ENCODE data around the gene ATP6V1F. TPM values are rescaled to one million over a fixed set of nuclear protein-coding genes. Genes with fewer than 3 reads are reported as not detected.

ATP6V1F gene
- total RNA-seq, 1 donor from 2014 or later = 162 TPM

DNA sequence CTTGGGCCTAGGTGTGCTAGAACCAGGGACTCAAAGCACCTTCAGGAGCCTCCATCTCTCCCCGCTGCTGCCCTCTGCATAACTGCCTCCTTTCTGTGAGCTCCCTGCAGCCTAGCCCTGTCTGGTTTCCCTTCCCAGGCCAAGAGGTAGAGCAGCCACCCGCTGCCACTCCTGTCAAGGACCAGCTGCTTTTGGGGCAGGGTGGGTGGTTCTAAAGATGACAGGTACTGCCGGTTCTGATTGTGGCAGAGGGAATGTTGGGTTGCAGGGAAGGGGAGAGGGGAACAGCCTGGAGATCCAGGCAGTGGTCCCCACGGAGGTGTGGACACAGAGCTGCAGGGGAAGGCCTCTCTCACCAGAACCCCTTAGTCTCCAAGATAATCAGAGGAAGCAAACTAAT lies 36.1 kb upstream of the ATP6V1F start:
- TF ChIP-seq, protein P1, sequence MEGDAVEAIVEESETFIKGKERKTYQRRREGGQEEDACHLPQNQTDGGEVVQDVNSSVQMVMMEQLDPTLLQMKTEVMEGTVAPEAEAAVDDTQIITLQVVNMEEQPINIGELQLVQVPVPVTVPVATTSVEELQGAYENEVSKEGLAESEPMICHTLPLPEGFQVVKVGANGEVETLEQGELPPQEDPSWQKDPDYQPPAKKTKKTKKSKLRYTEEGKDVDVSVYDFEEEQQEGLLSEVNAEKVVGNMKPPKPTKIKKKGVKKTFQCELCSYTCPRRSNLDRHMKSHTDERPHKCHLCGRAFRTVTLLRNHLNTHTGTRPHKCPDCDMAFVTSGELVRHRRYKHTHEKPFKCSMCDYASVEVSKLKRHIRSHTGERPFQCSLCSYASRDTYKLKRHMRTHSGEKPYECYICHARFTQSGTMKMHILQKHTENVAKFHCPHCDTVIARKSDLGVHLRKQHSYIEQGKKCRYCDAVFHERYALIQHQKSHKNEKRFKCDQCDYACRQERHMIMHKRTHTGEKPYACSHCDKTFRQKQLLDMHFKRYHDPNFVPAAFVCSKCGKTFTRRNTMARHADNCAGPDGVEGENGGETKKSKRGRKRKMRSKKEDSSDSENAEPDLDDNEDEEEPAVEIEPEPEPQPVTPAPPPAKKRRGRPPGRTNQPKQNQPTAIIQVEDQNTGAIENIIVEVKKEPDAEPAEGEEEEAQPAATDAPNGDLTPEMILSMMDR (IDR thresholded peaks at IDR 0.05) = no peak
- Mint-ChIP-seq H3K4me3 (ENCODE audit: unreplicated experiment) (no peak overlapping the region), H3K27ac (ENCODE audit: unreplicated experiment) (peak overlapping the region; percentile 40), H3K27me3 (ENCODE audit: unreplicated experiment) (no peaks in the 10 kb centered on the region), H3K9me3 (ENCODE audit: unreplicated experiment) (no peaks in the 10 kb centered on the region), H3K36me3 (ENCODE audit: unreplicated experiment) (no peaks in the 10 kb centered on the region), H3K4me1 (ENCODE audit: unreplicated experiment) (peaks cover 35% of the 10 kb centered on the region)
- DNase-seq (ENCODE audit: extremely low spot score, unreplicated experiment) = no peak

GRCh38 chr7:128826916-128827247 lies 35.8 kb upstream of the ATP6V1F start:
- DNase-seq (ENCODE audit: extremely low spot score, unreplicated experiment) = no peak
- no peaks in the 10 kb centered on the region for H3K9me3 Mint-ChIP-seq (ENCODE audit: unreplicated experiment)
- H3K27me3 Mint-ChIP-seq (ENCODE audit: unreplicated experiment) = no peaks in the 10 kb centered on the region
- TF ChIP-seq, protein P1 (IDR thresholded peaks at IDR 0.05) = no peak
- H3K36me3 Mint-ChIP-seq (ENCODE audit: unreplicated experiment) = no peaks in the 10 kb centered on the region
- peaks cover 38% of the 10 kb centered on the region for H3K4me1 Mint-ChIP-seq (ENCODE audit: unreplicated experiment)
- H3K27ac Mint-ChIP-seq (ENCODE audit: unreplicated experiment) = peak overlapping the region; percentile 40
- H3K4me3 Mint-ChIP-seq (ENCODE audit: unreplicated experiment) = no peak overlapping the region

DNA sequence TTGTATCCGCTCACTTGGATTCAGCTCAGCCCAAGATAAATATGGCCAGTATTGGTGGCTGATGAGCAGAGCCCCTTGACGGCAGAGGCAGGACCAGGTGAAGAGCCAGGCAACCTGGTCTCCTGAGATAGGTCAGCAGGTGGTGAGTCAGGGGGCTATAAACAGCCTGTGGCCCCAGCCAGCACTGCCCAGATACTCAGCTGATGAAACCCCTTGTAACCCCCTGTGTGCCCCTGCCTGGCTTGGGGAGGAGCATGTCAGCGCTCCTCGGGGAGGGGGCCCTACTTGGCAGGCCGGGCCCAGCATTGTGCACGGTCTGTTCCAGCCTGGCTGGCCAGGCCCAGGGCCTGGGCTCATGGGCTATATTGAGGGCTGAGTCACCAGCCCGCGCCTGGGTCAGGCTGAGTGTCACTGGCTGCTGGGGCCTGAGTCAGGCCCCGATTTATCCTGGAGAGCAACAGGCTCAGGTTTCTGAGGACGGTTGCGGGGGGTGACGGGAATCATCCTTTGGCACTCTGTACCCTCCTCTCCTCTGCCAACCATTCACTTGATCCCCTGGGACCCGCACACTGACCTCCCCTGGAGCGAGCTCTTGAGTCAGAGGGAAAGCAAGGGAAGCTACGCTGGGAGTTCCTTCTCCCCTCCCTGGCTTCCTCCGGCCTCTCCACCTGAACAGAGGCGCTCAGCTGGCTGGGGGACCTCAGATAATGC lies 35.3 kb upstream of the ATP6V1F start:
- Mint-ChIP-seq H3K4me3 (ENCODE audit: unreplicated experiment) (no peak overlapping the region), H3K9me3 (ENCODE audit: unreplicated experiment) (no peaks in the 10 kb centered on the region), H3K36me3 (ENCODE audit: unreplicated experiment) (no peaks in the 10 kb centered on the region), H3K27me3 (ENCODE audit: unreplicated experiment) (no peaks in the 10 kb centered on the region), H3K4me1 (ENCODE audit: unreplicated experiment) (peaks cover 42% of the 10 kb centered on the region), H3K27ac (ENCODE audit: unreplicated experiment) (peak overlapping the region; percentile 84)
- TF ChIP-seq, protein P1 (IDR thresholded peaks at IDR 0.05) = no peak
- no peak for DNase-seq (ENCODE audit: extremely low spot score, unreplicated experiment)

GRCh38 chr7:128827971-128828711 lies 34.5 kb upstream of the ATP6V1F start:
- DNase-seq (ENCODE audit: extremely low spot score, unreplicated experiment) = no peak
- Mint-ChIP-seq H3K4me1 (ENCODE audit: unreplicated experiment) (peaks cover 49% of the 10 kb centered on the region), H3K4me3 (ENCODE audit: unreplicated experiment) (no peak overlapping the region), H3K9me3 (ENCODE audit: unreplicated experiment) (no peaks in the 10 kb centered on the region), H3K27me3 (ENCODE audit: unreplicated experiment) (no peaks in the 10 kb centered on the region), H3K27ac (ENCODE audit: unreplicated experiment) (peak overlapping the region; percentile 84), H3K36me3 (ENCODE audit: unreplicated experiment) (no peaks in the 10 kb centered on the region)
- TF ChIP-seq, protein P1 (IDR thresholded peaks at IDR 0.05) = no peak

GRCh38 chr7:128829391-128830166 lies 33.1 kb upstream of the ATP6V1F start:
- Mint-ChIP-seq H3K4me3 (ENCODE audit: unreplicated experiment) (peak overlapping the region; percentile 36), H3K27me3 (ENCODE audit: unreplicated experiment) (no peaks in the 10 kb centered on the region), H3K9me3 (ENCODE audit: unreplicated experiment) (no peaks in the 10 kb centered on the region), H3K4me1 (ENCODE audit: unreplicated experiment) (peaks cover 60% of the 10 kb centered on the region), H3K36me3 (ENCODE audit: unreplicated experiment) (no peaks in the 10 kb centered on the region), H3K27ac (ENCODE audit: unreplicated experiment) (no peak overlapping the region)
- TF ChIP-seq, protein P1 (IDR thresholded peaks at IDR 0.05) = no peak
- DNase-seq (ENCODE audit: extremely low spot score, unreplicated experiment) = no peak
